Fibroblast of skin of left biceps (primary cell): ENCODE measurements around the gene SIM1.

ENCODE experiments used
- DNase-seq, 2 experiments: peaks; one replicate each; pipeline ENCODE4 v3.0.0-alpha.2; 2013; ENCODE audit warnings: low read depth in 2 of 2

The SIM1 gene

GRCh38 chr6:100457311-100457990 is 7.3 kb downstream of the SIM1 start:
- no peak for DNase-seq

GRCh38 chr6:100456908-100457235 is 7.8 kb downstream of the SIM1 start:
- no peak for DNase-seq

GRCh38 chr6:100456141-100456907 is 8.4 kb downstream of the SIM1 start:
- DNase-seq = no peak

- DNase-seq = no peak
Measured at GRCh38 chr6:100455230-100456124, 9.2 kb downstream of the SIM1 start.

- no peak for DNase-seq
Measured at GRCh38 chr6:100454551-100455229, 10.0 kb downstream of the SIM1 start.

GRCh38 chr6:100453701-100454521 is 10.8 kb downstream of the SIM1 start:
- no peak for DNase-seq

- no peak for DNase-seq
Measured at GRCh38 chr6:100452998-100453397, 11.7 kb downstream of the SIM1 start.

GRCh38 chr6:100451577-100451976 is 13.1 kb downstream of the SIM1 start:
- DNase-seq = no peak

- DNase-seq = no peak
Measured at GRCh38 chr6:100449239-100449691, 15.5 kb downstream of the SIM1 start.

- DNase-seq = no peak
Measured at GRCh38 chr6:100447900-100448748, 16.6 kb downstream of the SIM1 start.

GRCh38 chr6:100447081-100447899 is 17.4 kb downstream of the SIM1 start:
- DNase-seq = no peak

- DNase-seq = no peak
Measured at GRCh38 chr6:100446115-100447080, 18.3 kb downstream of the SIM1 start.

GRCh38 chr6:100445512-100445911 is 19.2 kb downstream of the SIM1 start:
- no peak for DNase-seq

- DNase-seq = no peak
Measured at GRCh38 chr6:100440935-100441334, 23.8 kb downstream of the SIM1 start.

- no peak for DNase-seq
Measured at GRCh38 chr6:100435299-100435698, 29.4 kb downstream of the SIM1 start.

- no peak for DNase-seq
Measured at GRCh38 chr6:100433726-100434435, 30.8 kb downstream of the SIM1 start.

GRCh38 chr6:100432136-100432535 is 32.6 kb downstream of the SIM1 start:
- no peak for DNase-seq
